NT2/D1 (cell line): ENCODE results near the gene GNG12.

Experiments used
- YY1 ChIP-seq: IDR thresholded peaks from 2 replicates; pipeline ENCODE4 v1.6.1; 2011; ENCODE audit not compliant: insufficient read length, insufficient read depth
- ZNF274 ChIP-seq: IDR thresholded peaks from 2 replicates; pipeline ENCODE4 v1.6.1; 2011; ENCODE audit warnings: mild to moderate bottlenecking, low read depth, low read length

DNA sequence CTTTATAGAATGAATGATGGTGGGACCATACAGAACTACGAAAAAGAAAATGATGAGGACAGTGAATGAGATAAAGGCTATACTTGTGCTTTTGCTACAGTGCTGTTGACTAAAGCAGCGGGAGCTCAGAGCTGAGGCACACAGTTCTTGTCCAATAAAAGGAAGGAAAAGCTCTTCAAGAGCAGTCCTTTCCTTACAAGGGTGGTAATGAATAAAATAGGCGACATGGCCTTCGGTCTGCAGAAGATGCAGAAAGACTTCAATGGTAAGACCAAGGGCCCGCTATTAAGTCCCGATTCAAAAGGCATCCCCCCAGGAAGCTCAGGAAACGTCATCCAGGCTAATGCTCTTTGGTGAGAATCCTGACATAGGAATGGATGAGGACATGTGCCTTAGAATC is 44.4 kb downstream of the GNG12 start:
- no peak for TF ChIP-seq YY1
- no peak for TF ChIP-seq ZNF274
